WI38 (cell line): ENCODE data around the gene LDHAL6B.

Experiments
- H3K4me3 ChIP-seq: 2 replicates; pipeline ENCODE4 v1.5.1; 2011; ENCODE audit warnings: low read depth, mild to moderate bottlenecking, control low read depth, low read length
- CTCF ChIP-seq: IDR thresholded peaks from 2 replicates; pipeline ENCODE4 v1.5.1; 2012; ENCODE audit warnings: low read depth, mild to moderate bottlenecking, control low read depth, low read length

The LDHAL6B gene

GRCh38 chr15:59252137-59252536 is 45.5 kb downstream of the LDHAL6B start:
- no peak for TF ChIP-seq CTCF
- no peak overlapping the region for H3K4me3 ChIP-seq

DNA sequence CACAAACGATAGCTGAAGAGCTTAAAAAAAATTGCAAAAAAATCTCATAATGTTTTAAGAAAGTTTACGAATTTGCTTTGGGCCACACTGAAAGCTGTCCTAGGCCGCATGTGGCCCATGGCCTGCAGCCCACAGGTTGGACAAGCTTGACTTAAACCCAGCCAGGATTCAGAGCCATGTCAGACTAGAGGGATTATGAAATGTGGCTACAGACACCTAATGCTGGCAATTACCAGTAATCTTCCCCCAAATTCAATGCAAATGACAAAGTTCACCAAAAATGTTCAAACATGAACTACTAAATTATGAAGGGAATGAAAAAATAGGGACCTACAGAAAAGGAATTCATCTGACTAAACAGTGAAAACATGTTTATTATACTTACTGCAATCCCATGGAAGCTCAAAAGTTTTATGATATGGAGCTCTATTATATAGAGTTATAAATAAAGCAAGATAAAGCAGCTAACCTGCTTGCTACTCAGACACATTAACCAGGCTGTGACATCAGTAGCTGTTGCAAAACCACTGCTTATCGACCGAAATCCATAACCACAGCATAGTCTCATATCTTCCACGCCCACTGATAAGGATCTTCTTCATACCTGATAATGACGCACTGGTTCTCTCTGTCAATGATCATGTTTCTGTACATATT is 49.2 kb downstream of the LDHAL6B start:
- H3K4me3 ChIP-seq: no peak overlapping the region
- no peak for TF ChIP-seq CTCF

GRCh38 chr15:59256482-59256881 is 49.8 kb downstream of the LDHAL6B start:
- H3K4me3 ChIP-seq: no peak overlapping the region
- TF ChIP-seq CTCF: no peak

GRCh38 chr15:59257140-59257539 is 50.5 kb downstream of the LDHAL6B start:
- TF ChIP-seq CTCF: no peak
- H3K4me3 ChIP-seq: no peak overlapping the region
